Kidney (tissue), 14 donors: Measurements from ENCODE around the gene DBNDD1. TPM values are rescaled to one million over a fixed set of nuclear protein-coding genes. Genes with fewer than 3 reads are reported as not detected.
"Not testable (repeated sequence)": the region's sequence is repeated elsewhere in the genome, so short reads cannot be mapped to it uniquely, and the experiment has no call there.

Experiments used
- DNase-seq, 5 donors: peaks; one replicate each; pipeline ENCODE4 v3.0.0-alpha.2; 2013 to 2020
- FAIRE-seq: peaks from 2 replicates; lab custom pipeline; 2012; peaks lifted over from hg19 to GRCh38; lab: Jason Lieb, UNC
- H3K27ac ChIP-seq, 2 donors: one replicate each; pipeline ENCODE4 v1.7.0; 2013; ENCODE audit warnings: low read depth in 2 of 2, low read length in 2 of 2, inconsistent platforms in 1 of 2
- H3K27me3 ChIP-seq: one replicate; pipeline ENCODE4 v1.7.1; 2013; ENCODE audit warnings: low read length, inconsistent platforms; ENCODE audit not compliant: control insufficient read depth, insufficient read depth
- H3K36me3 ChIP-seq, 3 donors: one replicate each; pipeline versions ENCODE4 v1.7.0 to v1.7.1; 2013; ENCODE audit warnings: low read length in 3 of 3, control low read depth in 1 of 3, inconsistent platforms in 1 of 3; ENCODE audit not compliant: insufficient read depth in 3 of 3, control insufficient read depth in 2 of 3
- H3K4me1 ChIP-seq, 3 donors: one replicate each; pipeline versions ENCODE4 v1.7.0 to v1.7.1; 2013; ENCODE audit warnings: low read length in 3 of 3, inconsistent platforms in 1 of 3, low read depth in 1 of 3; ENCODE audit not compliant: control insufficient read depth in 2 of 3, insufficient read depth in 2 of 3
- H3K4me3 ChIP-seq, 3 donors: one replicate each; pipeline versions ENCODE4 v1.7.0 to v1.8.1; 2013; ENCODE audit warnings: low read length in 3 of 3, control low read depth in 1 of 3, inconsistent platforms in 1 of 3
- H3K9ac ChIP-seq, 3 donors: one replicate each; pipeline versions ENCODE4 v1.7.0 to v1.7.1; 2013; ENCODE audit warnings: low read length in 3 of 3, control low read depth in 1 of 3, inconsistent platforms in 1 of 3
- H3K9me3 ChIP-seq, 3 donors: one replicate each; pipeline versions ENCODE4 v1.7.0 to v1.7.1; 2013; ENCODE audit warnings: low read length in 3 of 3, control low read depth in 1 of 3, inconsistent platforms in 1 of 3; ENCODE audit not compliant: control insufficient read depth in 2 of 3, insufficient read depth in 1 of 3
- intact Hi-C: fragments of 100-400 bp; cut with DNase I; formaldehyde crosslinking; loops from one replicate; pipeline ENCODE4 v1.11.1; 2022
- polyA plus RNA-seq: library from polyadenylated mRNA; stranded (reverse); fragments of 350-450 nt; fragmentation: Illumina TruSeq; extraction: RNeasy Lipid Tissue Mini Kit (QIAGEN cat#74804); gene quantifications from one replicate; pipeline ENCODE4 v1.2.3, GENCODE V29; 2014; ENCODE audit warnings: low read depth, low replicate concordance; ENCODE audit not compliant: insufficient read depth
- total RNA-seq: library from RNA; stranded (reverse); fragmentation: NEBNext Ultra II Directional; extraction: Animal tissue kit (Norgen Biotek cat#: 25700); gene quantifications from one replicate; pipeline ENCODE4 v1.2.1, GENCODE V29; 2021
- TF ChIP-seq, protein P1 (sequence below): IDR thresholded peaks from 3 replicates; pipeline ENCODE4 v1.5.1; 2012; ENCODE audit warnings: mild to moderate bottlenecking, moderate library complexity, borderline replicate concordance; ENCODE audit not compliant: insufficient read depth; ENCODE audit errors: extremely low read depth
- donor health status: control.
- donor health status: control.
- donor health status: control.
- donor health status: control.
- donor health status: control.
- donor health status: DM: yes; HTN: yes; CAD: no.
- donor health status: Normal renal cell carcinoma (clear cell type).

The DBNDD1 gene
- total and polyA plus RNA-seq, 2 donors from 2014 or later: 15.1 to 16.3 TPM

DNA sequence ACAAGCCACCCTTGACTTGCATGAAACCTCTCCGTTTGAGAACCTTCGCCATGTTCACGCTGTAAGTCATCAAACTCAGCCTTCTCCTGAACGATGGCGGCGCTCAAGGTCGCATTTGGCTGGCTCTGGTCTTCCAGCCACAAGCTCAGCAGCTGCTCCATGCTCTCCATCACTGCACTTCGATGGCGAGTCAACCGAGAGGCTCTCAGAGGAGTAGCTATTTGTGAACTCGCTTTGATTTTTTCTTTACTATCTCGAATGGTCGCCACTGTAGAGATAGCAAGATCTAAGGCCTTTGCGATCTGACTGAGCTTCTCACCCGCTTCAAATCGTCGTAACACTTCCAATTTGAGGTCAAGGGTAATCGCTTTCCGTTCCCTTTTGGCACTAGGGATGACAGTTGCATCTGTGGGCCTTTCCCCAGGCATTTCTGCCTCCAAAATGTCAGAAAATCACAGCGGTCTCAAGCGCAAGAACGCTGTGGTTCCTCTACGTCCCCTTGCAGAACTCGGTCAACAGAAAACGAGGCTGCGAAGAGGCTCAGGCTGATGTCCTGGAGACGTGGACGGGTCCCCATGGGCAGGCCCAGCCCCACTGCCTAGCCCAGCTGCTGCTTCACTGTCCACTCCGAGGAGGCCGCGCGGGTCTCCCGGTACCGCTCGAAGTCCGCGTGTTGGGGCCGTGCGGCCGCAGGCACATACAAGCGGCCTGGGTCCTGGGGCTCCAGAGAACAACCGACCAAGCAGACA, 47.6 kb downstream of the DBNDD1 start:
- intact Hi-C loops: no loop called here
- Histone ChIP-seq H3K9ac (peak overlapping the region in 2 of 3 donors; percentile 71 to 93), H3K27ac (peak overlapping the region in 1 of 2 donors; percentile 97), H3K4me1 (peaks cover 0 to 18% (median 7%) of the 10 kb centered on the region in 3 donors), H3K36me3 (peaks cover 0 to 6% (median 2%) of the 10 kb centered on the region in 3 donors), H3K27me3 (no peaks in the 10 kb centered on the region), H3K4me3 (peak overlapping the region; percentile 77 to 96 (median 86)), H3K9me3 (peaks cover 0 to 2% (median 0%) of the 10 kb centered on the region in 3 donors)
- DNase-seq (peak in 1 of 5 donors; percentile 86), FAIRE-seq (no peak)
- TF ChIP-seq, protein P1, sequence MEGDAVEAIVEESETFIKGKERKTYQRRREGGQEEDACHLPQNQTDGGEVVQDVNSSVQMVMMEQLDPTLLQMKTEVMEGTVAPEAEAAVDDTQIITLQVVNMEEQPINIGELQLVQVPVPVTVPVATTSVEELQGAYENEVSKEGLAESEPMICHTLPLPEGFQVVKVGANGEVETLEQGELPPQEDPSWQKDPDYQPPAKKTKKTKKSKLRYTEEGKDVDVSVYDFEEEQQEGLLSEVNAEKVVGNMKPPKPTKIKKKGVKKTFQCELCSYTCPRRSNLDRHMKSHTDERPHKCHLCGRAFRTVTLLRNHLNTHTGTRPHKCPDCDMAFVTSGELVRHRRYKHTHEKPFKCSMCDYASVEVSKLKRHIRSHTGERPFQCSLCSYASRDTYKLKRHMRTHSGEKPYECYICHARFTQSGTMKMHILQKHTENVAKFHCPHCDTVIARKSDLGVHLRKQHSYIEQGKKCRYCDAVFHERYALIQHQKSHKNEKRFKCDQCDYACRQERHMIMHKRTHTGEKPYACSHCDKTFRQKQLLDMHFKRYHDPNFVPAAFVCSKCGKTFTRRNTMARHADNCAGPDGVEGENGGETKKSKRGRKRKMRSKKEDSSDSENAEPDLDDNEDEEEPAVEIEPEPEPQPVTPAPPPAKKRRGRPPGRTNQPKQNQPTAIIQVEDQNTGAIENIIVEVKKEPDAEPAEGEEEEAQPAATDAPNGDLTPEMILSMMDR: no peak

GRCh38 chr16:89969741-89970410, 49.4 kb downstream of the DBNDD1 start:
- TF ChIP-seq, protein P1: no peak
- FAIRE-seq (no peak), DNase-seq (no peak)
- Histone ChIP-seq H3K36me3 (peaks cover 0 to 6% (median 0%) of the 10 kb centered on the region in 3 donors), H3K9ac (no peak overlapping the region), H3K4me3 (no peak overlapping the region), H3K9me3 (peaks cover 0 to 2% (median 0%) of the 10 kb centered on the region in 3 donors), H3K4me1 (peaks cover 0 to 18% (median 7%) of the 10 kb centered on the region in 3 donors), H3K27ac (no peak overlapping the region), H3K27me3 (no peaks in the 10 kb centered on the region)
- intact Hi-C loops: no loop called here

- H3K9me3 ChIP-seq, H3K4me3 ChIP-seq, H3K36me3 ChIP-seq, DNase-seq, intact Hi-C loops, H3K27me3 ChIP-seq, H3K9ac ChIP-seq, H3K27ac ChIP-seq, FAIRE-seq: not testable (repeated sequence)
- peaks cover 0 to 11% (median 7%) of the 10 kb centered on the region in 3 donors for H3K4me1 ChIP-seq
Observed at GRCh38 chr16:89968074-89968473, 51.2 kb downstream of the DBNDD1 start.

GRCh38 chr16:89967436-89967835, 51.8 kb downstream of the DBNDD1 start:
- H3K9ac ChIP-seq, H3K4me3 ChIP-seq, intact Hi-C loops, H3K9me3 ChIP-seq, H3K27ac ChIP-seq, H3K27me3 ChIP-seq, DNase-seq, H3K36me3 ChIP-seq, FAIRE-seq: not testable (repeated sequence)
- peaks cover 0 to 11% (median 7%) of the 10 kb centered on the region in 3 donors for H3K4me1 ChIP-seq
